RWPE2 (cell line): ENCODE measurements around the gene LIN52.

Experiments used
- ATAC-seq: fragments of 200-7000 bp; cut with Tn5 transposase; 3 replicates; pipeline ENCODE4 v1.9.1; 2021; ENCODE audit warnings: low read depth
- DNase-seq: peaks from one replicate; pipeline ENCODE4 v3.0.0-alpha.2; 2020; ENCODE audit warnings: low spot score
- H3K27ac ChIP-seq: fragments of 450-650 bp; 2 replicates; pipeline ENCODE4 v1.5.1; 2017; ENCODE audit warnings: mild to moderate bottlenecking; ENCODE audit not compliant: poor library complexity, severe bottlenecking
- H3K27me3 ChIP-seq: fragments of 250-450 bp; sonication (Bioruptor Pico); 2 replicates; pipeline ENCODE4 v1.5.1; 2021; ENCODE audit warnings: mild to moderate bottlenecking, moderate library complexity; ENCODE audit not compliant: insufficient read depth, poor library complexity, severe bottlenecking
- H3K36me3 ChIP-seq: fragments of 250-450 bp; sonication (Bioruptor Pico); 2 replicates; pipeline ENCODE4 v1.5.1; 2020; ENCODE audit warnings: low read depth, mild to moderate bottlenecking, moderate library complexity
- H3K4me1 ChIP-seq: fragments of 250-450 bp; sonication (Bioruptor Pico); 2 replicates; pipeline ENCODE4 v1.5.1; 2021; ENCODE audit warnings: mild to moderate bottlenecking, moderate library complexity; ENCODE audit not compliant: insufficient read depth, poor library complexity, severe bottlenecking
- H3K4me3 ChIP-seq: fragments of 250-450 bp; sonication (Bioruptor Pico); 2 replicates; pipeline ENCODE4 v1.5.1; 2021; ENCODE audit warnings: mild to moderate bottlenecking, moderate library complexity; ENCODE audit not compliant: severe bottlenecking
- H3K9me3 ChIP-seq: fragments of 250-450 bp; sonication (Bioruptor Pico); 2 replicates; pipeline ENCODE4 v1.5.1; 2021; ENCODE audit warnings: mild to moderate bottlenecking, moderate library complexity; ENCODE audit not compliant: severe bottlenecking
- CTCF ChIP-seq: fragments of 450-650 bp; IDR thresholded peaks from one replicate; pipeline ENCODE4 v1.5.1; 2017; ENCODE audit warnings: mild to moderate bottlenecking, moderate library complexity; ENCODE audit not compliant: poor library complexity, severe bottlenecking

The LIN52 gene

DNA sequence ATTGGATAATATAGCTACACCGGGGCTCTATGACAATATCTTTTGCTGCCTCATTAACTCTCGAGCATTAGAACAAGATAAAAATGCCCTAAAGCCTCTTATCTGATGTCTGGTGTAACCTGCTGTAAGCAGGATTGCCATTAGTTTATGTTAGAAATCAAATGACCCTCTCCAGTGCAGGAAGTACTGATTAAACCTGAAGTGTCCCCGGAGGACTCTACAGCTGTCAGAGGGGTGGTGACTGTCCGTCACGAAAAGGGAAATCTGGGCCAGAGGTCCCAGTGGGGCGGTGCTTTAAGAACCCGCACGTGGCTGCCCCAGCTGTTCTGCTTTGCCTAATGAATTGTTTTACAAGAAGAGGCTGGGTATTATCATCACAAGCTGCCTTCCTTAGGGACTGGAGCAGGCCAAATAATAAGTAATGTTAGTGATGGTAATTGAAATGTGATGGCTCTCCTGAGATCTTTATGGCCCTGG is 55.7 kb downstream of the LIN52 start:
- Histone ChIP-seq H3K27me3 (no peaks in the 10 kb centered on the region), H3K27ac (no peak overlapping the region), H3K36me3 (no peaks in the 10 kb centered on the region), H3K4me1 (no peaks in the 10 kb centered on the region), H3K9me3 (no peaks in the 10 kb centered on the region), H3K4me3 (no peak overlapping the region)
- DNase-seq (no peak), ATAC-seq (no peak)
- no peak for TF ChIP-seq CTCF

GRCh38 chr14:74141703-74142102 is 56.9 kb downstream of the LIN52 start:
- ATAC-seq (no peak), DNase-seq (no peak)
- no peaks in the 10 kb centered on the region for H3K36me3 ChIP-seq
- H3K27me3 ChIP-seq: no peaks in the 10 kb centered on the region
- no peak overlapping the region for H3K27ac ChIP-seq
- no peak for TF ChIP-seq CTCF
- H3K4me3 ChIP-seq: no peak overlapping the region
- no peaks in the 10 kb centered on the region for H3K9me3 ChIP-seq
- no peaks in the 10 kb centered on the region for H3K4me1 ChIP-seq

GRCh38 chr14:74142523-74142922 is 57.8 kb downstream of the LIN52 start:
- no peak overlapping the region for H3K27ac ChIP-seq
- H3K27me3 ChIP-seq: no peaks in the 10 kb centered on the region
- H3K4me1 ChIP-seq: no peaks in the 10 kb centered on the region
- no peak overlapping the region for H3K4me3 ChIP-seq
- DNase-seq: no peak
- no peak for TF ChIP-seq CTCF
- H3K36me3 ChIP-seq: no peaks in the 10 kb centered on the region
- ATAC-seq: no peak
- H3K9me3 ChIP-seq: no peaks in the 10 kb centered on the region

DNA sequence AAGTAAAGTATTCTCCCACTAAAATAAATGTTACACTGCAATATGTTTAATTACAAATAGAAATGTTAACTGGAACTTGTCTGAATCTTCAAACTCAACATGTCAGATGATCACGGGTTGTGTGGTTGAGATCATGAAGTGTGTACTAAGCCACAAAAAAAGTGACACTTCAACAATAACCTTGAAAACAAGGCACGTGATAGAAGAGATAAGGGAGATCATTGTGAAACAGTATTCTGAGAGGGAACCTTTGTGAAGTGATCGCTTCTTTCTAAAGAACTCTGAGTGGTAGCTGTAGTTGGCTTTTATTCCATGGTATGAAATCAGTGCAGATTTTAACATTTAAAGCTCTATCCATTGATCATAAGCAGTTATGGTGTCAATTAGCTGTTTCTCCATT is 60.0 kb downstream of the LIN52 start:
- no peaks in the 10 kb centered on the region for H3K4me1 ChIP-seq
- ATAC-seq: no peak
- no peaks in the 10 kb centered on the region for H3K36me3 ChIP-seq
- no peak overlapping the region for H3K27ac ChIP-seq
- no peak overlapping the region for H3K4me3 ChIP-seq
- no peaks in the 10 kb centered on the region for H3K27me3 ChIP-seq
- TF ChIP-seq CTCF: no peak
- no peak for DNase-seq
- no peaks in the 10 kb centered on the region for H3K9me3 ChIP-seq

- H3K4me1 ChIP-seq: no peaks in the 10 kb centered on the region
- H3K27me3 ChIP-seq: no peaks in the 10 kb centered on the region
- no peak for ATAC-seq
- no peak overlapping the region for H3K4me3 ChIP-seq
- DNase-seq: no peak
- no peaks in the 10 kb centered on the region for H3K9me3 ChIP-seq
- no peaks in the 10 kb centered on the region for H3K36me3 ChIP-seq
- no peak for TF ChIP-seq CTCF
- no peak overlapping the region for H3K27ac ChIP-seq
These were observed 62.8 kb downstream of the LIN52 start for GRCh38 chr14:74147571-74147970.
